ENCODE data around the gene GAS2L1. TPM values are rescaled to one million over a fixed set of nuclear protein-coding genes. Genes with fewer than 3 reads are reported as not detected.

Gene GAS2L1
- total RNA-seq, 2 donors from 2014 or later = 85.8 to 159 TPM

GRCh38 chr22:29300807-29301601 is 5.4 kb upstream of the GAS2L1 start:
- no peaks in the 10 kb centered on the region for H3K9me3 ChIP-seq
- WGBS = 61% methylated on average over 10 of the region's 10 CpGs
- TF ChIP-seq CTCF (IDR thresholded peaks at IDR 0.05) (no peak), POLR2A (IDR thresholded peaks at IDR 0.05) (no peak), POLR2AphosphoS5 (IDR thresholded peaks at IDR 0.05) (no peak)
- H3K27me3 ChIP-seq (replicated peaks; ENCODE audit: insufficient read depth) = no peaks in the 10 kb centered on the region
- no peak for DNase-seq (ENCODE audit: low spot score)
- intact Hi-C loops (cut with DNase I) = no loop called here
- H3K4me3 ChIP-seq = no peak overlapping the region
- peaks cover 21 to 24% of the 10 kb centered on the region in 2 donors for H3K36me3 ChIP-seq
- H3K4me1 ChIP-seq (replicated peaks) = peaks cover 5% of the 10 kb centered on the region
- no peak overlapping the region for H3K27ac ChIP-seq

GRCh38 chr22:29301716-29302401 is 4.6 kb upstream of the GAS2L1 start:
- Histone ChIP-seq H3K27ac (peak overlapping the region in 1 of 2 donors; percentile 5), H3K4me1 (replicated peaks) (peaks cover 5% of the 10 kb centered on the region), H3K36me3 (peaks cover 16 to 18% of the 10 kb centered on the region in 2 donors), H3K9me3 (no peaks in the 10 kb centered on the region), H3K27me3 (replicated peaks; ENCODE audit: insufficient read depth) (no peaks in the 10 kb centered on the region), H3K4me3 (no peak overlapping the region)
- no peak for DNase-seq (ENCODE audit: low spot score)
- intact Hi-C loops (cut with DNase I) = no loop called here
- no peak for TF ChIP-seq POLR2A (IDR thresholded peaks at IDR 0.05)
- no peak for TF ChIP-seq CTCF (IDR thresholded peaks at IDR 0.05)
- WGBS = 84% methylated on average over 17 of the region's 17 CpGs

- intact Hi-C loops (cut with DNase I) = no loop called here
- H3K9me3 ChIP-seq = no peaks in the 10 kb centered on the region
- no peak for TF ChIP-seq CTCF (IDR thresholded peaks at IDR 0.05)
- TF ChIP-seq POLR2A (IDR thresholded peaks at IDR 0.05) = no peak
- TF ChIP-seq POLR2AphosphoS5 (IDR thresholded peaks at IDR 0.05) = no peak
- no peak overlapping the region for H3K4me3 ChIP-seq
- no peaks in the 10 kb centered on the region for H3K27me3 ChIP-seq (replicated peaks; ENCODE audit: insufficient read depth)
- peaks cover 13 to 16% of the 10 kb centered on the region in 2 donors for H3K36me3 ChIP-seq
- H3K27ac ChIP-seq = peak overlapping the region in 1 of 2 donors; percentile 5
- DNase-seq (ENCODE audit: low spot score) = no peak
- peaks cover 3% of the 10 kb centered on the region for H3K4me1 ChIP-seq (replicated peaks)
- 34% methylated on average over 2 of the region's 2 CpGs for WGBS
Measured at GRCh38 chr22:29302402-29302680, 4.1 kb upstream of the GAS2L1 start.

- TF ChIP-seq POLR2A (IDR thresholded peaks at IDR 0.05) = no peak
- TF ChIP-seq POLR2AphosphoS5 (IDR thresholded peaks at IDR 0.05) = no peak
- no peak for TF ChIP-seq CTCF (IDR thresholded peaks at IDR 0.05)
- peak overlapping the region in 1 of 2 donors; percentile 5 for H3K27ac ChIP-seq
- no peak for DNase-seq (ENCODE audit: low spot score)
- intact Hi-C loops (cut with DNase I) = no loop called here
- peaks cover 13 to 16% of the 10 kb centered on the region in 2 donors for H3K36me3 ChIP-seq
- H3K4me3 ChIP-seq = no peak overlapping the region
- H3K9me3 ChIP-seq = no peaks in the 10 kb centered on the region
- 46% methylated on average over 12 of the region's 13 CpGs for WGBS
- H3K4me1 ChIP-seq (replicated peaks) = peaks cover 8% of the 10 kb centered on the region
- no peaks in the 10 kb centered on the region for H3K27me3 ChIP-seq (replicated peaks; ENCODE audit: insufficient read depth)
Measured at GRCh38 chr22:29302681-29303465, 3.6 kb upstream of the GAS2L1 start.
